ENCODE measurements around the gene TRPM1.

DNA sequence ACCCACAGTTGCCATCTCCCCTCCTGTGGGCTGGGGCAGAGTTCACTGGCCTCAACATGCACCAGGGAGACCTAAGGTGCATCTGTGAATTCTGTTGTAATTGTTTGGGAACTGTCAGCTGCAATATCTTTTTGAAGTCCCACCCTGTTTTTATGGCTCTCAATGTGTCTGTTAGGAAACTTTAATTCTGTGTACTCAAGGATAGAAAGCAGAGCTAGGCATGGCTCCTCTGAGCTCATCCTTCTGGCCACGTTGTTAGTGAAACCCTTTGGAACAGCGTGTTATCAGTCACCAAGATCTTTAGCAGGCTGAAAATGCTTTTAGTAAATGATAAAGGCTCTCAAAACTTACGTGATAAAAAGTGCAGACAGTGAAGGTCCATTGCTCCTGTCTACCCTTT lies 76.5 kb downstream of the TRPM1 start:
- TF ChIP-seq, protein P1, sequence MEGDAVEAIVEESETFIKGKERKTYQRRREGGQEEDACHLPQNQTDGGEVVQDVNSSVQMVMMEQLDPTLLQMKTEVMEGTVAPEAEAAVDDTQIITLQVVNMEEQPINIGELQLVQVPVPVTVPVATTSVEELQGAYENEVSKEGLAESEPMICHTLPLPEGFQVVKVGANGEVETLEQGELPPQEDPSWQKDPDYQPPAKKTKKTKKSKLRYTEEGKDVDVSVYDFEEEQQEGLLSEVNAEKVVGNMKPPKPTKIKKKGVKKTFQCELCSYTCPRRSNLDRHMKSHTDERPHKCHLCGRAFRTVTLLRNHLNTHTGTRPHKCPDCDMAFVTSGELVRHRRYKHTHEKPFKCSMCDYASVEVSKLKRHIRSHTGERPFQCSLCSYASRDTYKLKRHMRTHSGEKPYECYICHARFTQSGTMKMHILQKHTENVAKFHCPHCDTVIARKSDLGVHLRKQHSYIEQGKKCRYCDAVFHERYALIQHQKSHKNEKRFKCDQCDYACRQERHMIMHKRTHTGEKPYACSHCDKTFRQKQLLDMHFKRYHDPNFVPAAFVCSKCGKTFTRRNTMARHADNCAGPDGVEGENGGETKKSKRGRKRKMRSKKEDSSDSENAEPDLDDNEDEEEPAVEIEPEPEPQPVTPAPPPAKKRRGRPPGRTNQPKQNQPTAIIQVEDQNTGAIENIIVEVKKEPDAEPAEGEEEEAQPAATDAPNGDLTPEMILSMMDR (conservative IDR thresholded peaks at IDR 0.05; ENCODE audit: low read length), result no peak
- no peak for TF ChIP-seq EZH2phosphoT487 (IDR thresholded peaks at IDR 0.05; ENCODE audit: borderline replicate concordance, low read depth, low read length)

All from OCI-LY7 (cell line).